ENCODE data around the gene LHFPL6.

LHFPL6 gene

DNA sequence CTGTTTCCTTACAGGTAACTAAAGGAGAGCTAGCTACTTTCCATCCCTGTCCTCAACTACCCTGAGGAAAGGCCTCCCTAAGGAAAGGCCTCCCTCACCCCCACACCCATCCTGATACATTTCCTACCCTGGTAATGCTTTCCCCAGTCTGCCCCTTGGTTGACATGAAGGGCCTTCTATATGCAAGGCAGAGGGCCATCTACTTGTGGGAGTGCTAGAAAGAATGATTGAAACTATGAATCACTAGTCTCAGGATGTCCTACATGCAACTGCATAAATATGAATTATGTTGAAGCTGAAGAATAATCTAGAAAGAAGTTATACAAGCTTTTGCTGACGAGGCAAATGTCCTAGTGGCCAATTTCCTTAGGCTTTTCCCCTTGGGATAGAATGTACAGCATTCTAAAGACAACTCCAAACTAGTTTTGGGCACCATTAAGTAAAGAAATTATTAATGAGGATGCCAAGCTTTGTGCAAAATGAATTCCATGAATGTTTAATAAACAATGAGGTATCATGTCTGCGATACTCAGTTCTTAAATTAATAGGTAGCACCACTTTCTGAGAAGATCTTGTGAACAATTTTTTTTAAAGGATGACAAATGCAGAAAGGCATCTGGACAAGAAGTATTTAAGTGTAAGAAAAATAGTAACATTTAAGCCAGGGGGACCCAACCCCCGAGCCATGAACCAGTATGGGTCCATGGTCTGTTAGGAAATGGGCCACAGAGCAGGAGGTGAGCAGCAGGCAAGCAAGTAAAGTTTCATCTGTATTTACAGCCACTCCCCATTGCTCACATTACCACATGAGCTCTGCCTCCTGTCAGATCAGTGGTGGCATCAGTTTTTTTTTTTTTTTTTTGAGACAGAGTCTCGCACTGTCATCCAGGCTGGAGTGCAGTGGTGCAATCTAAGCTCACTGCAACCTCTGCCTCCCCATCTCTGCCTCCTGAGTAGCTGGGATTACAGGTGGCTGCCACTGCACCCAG lies 223.0 kb downstream of the LHFPL6 start:
- H3K9ac ChIP-seq (ENCODE audit: low read depth, low read length, poor library complexity), result no peak overlapping the region
- H2AFZ ChIP-seq (ENCODE audit: low read length), result no peak overlapping the region
- no peak overlapping the region for H3K4me3 ChIP-seq (ENCODE audit: low read length in 2 of 2)
- H4K91ac ChIP-seq (ENCODE audit: low read depth, low read length, poor library complexity), result no peak overlapping the region
- no CpG with 5 or more reads among the region's 4 CpGs for WGBS, 2 donors (ENCODE audit: extremely low coverage in 2 of 2, insufficient read length in 2 of 2, insufficient replicate concordance in 1 of 2)
- H2BK15ac ChIP-seq (ENCODE audit: low read length), result no peak overlapping the region
- no peak overlapping the region for H2AK5ac ChIP-seq (ENCODE audit: low read depth, low read length)
- DNase-seq (ENCODE audit: low spot score), result no peak
- peaks cover 3% of the 10 kb centered on the region in 2 donors for H3K4me1 ChIP-seq (ENCODE audit: control insufficient read depth in 2 of 2, insufficient read depth in 1 of 2, low read depth in 1 of 2, low read length in 2 of 2)
- no peak overlapping the region for H3K4me2 ChIP-seq (ENCODE audit: insufficient read depth, low read length, poor library complexity, severe bottlenecking)
- peaks cover 0 to 33% of the 10 kb centered on the region in 2 donors for H3K9me3 ChIP-seq (replicated peaks in 1 of 2; ENCODE audit: control insufficient read depth in 2 of 2, insufficient read depth in 1 of 2, low read depth in 1 of 2, low read length in 2 of 2)
- H3K14ac ChIP-seq (ENCODE audit: low read length), result no peak overlapping the region
- H2BK5ac ChIP-seq (ENCODE audit: low read length), result no peak overlapping the region
- H3K18ac ChIP-seq (ENCODE audit: low read length), result no peak overlapping the region
- no peaks in the 10 kb centered on the region for H3K79me1 ChIP-seq (ENCODE audit: low read depth, low read length)
- no peak overlapping the region for H2BK12ac ChIP-seq (ENCODE audit: low read length)
- no peak overlapping the region for H4K8ac ChIP-seq (ENCODE audit: low read depth, low read length)
- H3K4ac ChIP-seq (ENCODE audit: low read length), result no peak overlapping the region
- no peak overlapping the region for H3K27ac ChIP-seq (replicated peaks; ENCODE audit: low read length)
- no peaks in the 10 kb centered on the region for H3K27me3 ChIP-seq (ENCODE audit: control insufficient read depth in 3 of 3, insufficient read depth in 3 of 3, low read depth in 1 of 3, low read length in 3 of 3)
- H3K36me3 ChIP-seq (replicated peaks in 1 of 2; ENCODE audit: control insufficient read depth in 2 of 2, insufficient read depth in 2 of 2, low read length in 2 of 2), result peaks cover 0 to 31% of the 10 kb centered on the region in 2 donors
- no peak overlapping the region for H3K23ac ChIP-seq (ENCODE audit: low read depth, low read length, poor library complexity)
- H2BK120ac ChIP-seq (ENCODE audit: low read depth, low read length), result no peak overlapping the region

DNA sequence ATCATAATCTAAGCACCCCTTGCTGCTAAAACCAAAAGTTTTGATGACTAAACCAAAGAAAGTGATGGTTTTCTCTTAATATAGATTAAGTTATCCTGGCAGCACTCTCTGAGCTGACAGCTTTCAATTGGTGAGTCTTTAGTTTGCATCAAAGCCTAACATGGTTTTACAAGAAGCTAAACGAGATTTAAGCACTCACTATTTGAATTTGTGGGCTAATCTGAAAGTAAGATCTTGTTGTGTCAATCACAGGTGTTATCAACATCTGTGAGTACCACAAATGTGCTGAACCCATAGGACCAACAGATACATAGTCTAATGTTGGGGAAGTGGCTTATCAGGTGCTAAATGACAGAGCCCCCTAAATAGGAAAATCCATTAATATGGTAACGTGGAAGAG lies 223.9 kb downstream of the LHFPL6 start:
- WGBS, 2 donors (ENCODE audit: extremely low coverage in 2 of 2, insufficient read length in 2 of 2, insufficient replicate concordance in 1 of 2), result no CpG with 5 or more reads among the region's 2 CpGs
- H2BK5ac ChIP-seq (ENCODE audit: low read length), result no peak overlapping the region
- H3K27ac ChIP-seq (replicated peaks; ENCODE audit: low read length), result no peak overlapping the region
- no peak overlapping the region for H2AK5ac ChIP-seq (ENCODE audit: low read depth, low read length)
- no peak overlapping the region for H3K4ac ChIP-seq (ENCODE audit: low read length)
- no peak overlapping the region for H4K8ac ChIP-seq (ENCODE audit: low read depth, low read length)
- H2BK12ac ChIP-seq (ENCODE audit: low read length), result no peak overlapping the region
- H2AFZ ChIP-seq (ENCODE audit: low read length), result no peak overlapping the region
- H4K91ac ChIP-seq (ENCODE audit: low read depth, low read length, poor library complexity), result no peak overlapping the region
- peaks cover 0 to 33% of the 10 kb centered on the region in 2 donors for H3K9me3 ChIP-seq (replicated peaks in 1 of 2; ENCODE audit: control insufficient read depth in 2 of 2, insufficient read depth in 1 of 2, low read depth in 1 of 2, low read length in 2 of 2)
- no peak for DNase-seq (ENCODE audit: low spot score)
- no peak overlapping the region for H2BK15ac ChIP-seq (ENCODE audit: low read length)
- H3K14ac ChIP-seq (ENCODE audit: low read length), result no peak overlapping the region
- H3K36me3 ChIP-seq (replicated peaks in 1 of 2; ENCODE audit: control insufficient read depth in 2 of 2, insufficient read depth in 2 of 2, low read length in 2 of 2), result peaks cover 0 to 31% of the 10 kb centered on the region in 2 donors
- H3K27me3 ChIP-seq (ENCODE audit: control insufficient read depth in 3 of 3, insufficient read depth in 3 of 3, low read depth in 1 of 3, low read length in 3 of 3), result no peaks in the 10 kb centered on the region
- no peak overlapping the region for H2BK120ac ChIP-seq (ENCODE audit: low read depth, low read length)
- no peak overlapping the region for H3K18ac ChIP-seq (ENCODE audit: low read length)
- H3K4me2 ChIP-seq (ENCODE audit: insufficient read depth, low read length, poor library complexity, severe bottlenecking), result no peak overlapping the region
- H3K23ac ChIP-seq (ENCODE audit: low read depth, low read length, poor library complexity), result no peak overlapping the region
- no peaks in the 10 kb centered on the region for H3K79me1 ChIP-seq (ENCODE audit: low read depth, low read length)
- no peak overlapping the region for H3K9ac ChIP-seq (ENCODE audit: low read depth, low read length, poor library complexity)
- H3K4me3 ChIP-seq (ENCODE audit: low read length in 2 of 2), result no peak overlapping the region
- H3K4me1 ChIP-seq (ENCODE audit: control insufficient read depth in 2 of 2, insufficient read depth in 1 of 2, low read depth in 1 of 2, low read length in 2 of 2), result no peaks in the 10 kb centered on the region

DNA sequence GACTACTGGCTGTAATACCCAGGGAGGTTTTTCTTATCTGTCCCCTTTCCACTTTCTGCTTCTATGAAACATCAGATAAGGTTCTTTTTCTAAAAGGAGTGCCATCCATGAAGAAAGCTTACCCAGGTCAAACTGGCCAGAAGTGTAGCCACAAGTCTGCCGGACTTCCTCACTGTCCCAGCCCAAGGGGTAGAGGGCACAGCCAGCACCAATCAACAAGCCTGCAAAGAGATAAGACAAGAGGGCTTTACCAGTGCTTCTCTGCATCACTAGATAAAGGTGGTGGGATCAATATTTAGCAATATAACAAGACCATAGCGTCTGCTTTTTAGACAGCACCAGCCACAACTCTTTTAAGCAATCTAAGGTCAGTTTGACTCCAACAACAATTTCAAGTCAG lies 224.7 kb downstream of the LHFPL6 start:
- H3K9ac ChIP-seq (ENCODE audit: low read depth, low read length, poor library complexity), result no peak overlapping the region
- H2BK15ac ChIP-seq (ENCODE audit: low read length), result no peak overlapping the region
- H3K4me2 ChIP-seq (ENCODE audit: insufficient read depth, low read length, poor library complexity, severe bottlenecking), result no peak overlapping the region
- H2BK12ac ChIP-seq (ENCODE audit: low read length), result no peak overlapping the region
- no peak overlapping the region for H2AK5ac ChIP-seq (ENCODE audit: low read depth, low read length)
- H3K14ac ChIP-seq (ENCODE audit: low read length), result no peak overlapping the region
- no peaks in the 10 kb centered on the region for H3K4me1 ChIP-seq (ENCODE audit: control insufficient read depth in 2 of 2, insufficient read depth in 1 of 2, low read depth in 1 of 2, low read length in 2 of 2)
- H4K8ac ChIP-seq (ENCODE audit: low read depth, low read length), result no peak overlapping the region
- no peaks in the 10 kb centered on the region for H3K27me3 ChIP-seq (ENCODE audit: control insufficient read depth in 3 of 3, insufficient read depth in 3 of 3, low read depth in 1 of 3, low read length in 3 of 3)
- no peak overlapping the region for H3K27ac ChIP-seq (replicated peaks; ENCODE audit: low read length)
- H3K9me3 ChIP-seq (replicated peaks in 1 of 2; ENCODE audit: control insufficient read depth in 2 of 2, insufficient read depth in 1 of 2, low read depth in 1 of 2, low read length in 2 of 2), result peaks cover 0 to 30% of the 10 kb centered on the region in 2 donors
- DNase-seq (ENCODE audit: low spot score), result no peak
- no peak overlapping the region for H3K23ac ChIP-seq (ENCODE audit: low read depth, low read length, poor library complexity)
- no peaks in the 10 kb centered on the region for H3K79me1 ChIP-seq (ENCODE audit: low read depth, low read length)
- H4K91ac ChIP-seq (ENCODE audit: low read depth, low read length, poor library complexity), result no peak overlapping the region
- H3K36me3 ChIP-seq (replicated peaks in 1 of 2; ENCODE audit: control insufficient read depth in 2 of 2, insufficient read depth in 2 of 2, low read length in 2 of 2), result peaks cover 0 to 31% of the 10 kb centered on the region in 2 donors
- H2BK120ac ChIP-seq (ENCODE audit: low read depth, low read length), result no peak overlapping the region
- H3K18ac ChIP-seq (ENCODE audit: low read length), result no peak overlapping the region
- no CpG with 5 or more reads among the region's 2 CpGs for WGBS, 2 donors (ENCODE audit: extremely low coverage in 2 of 2, insufficient read length in 2 of 2, insufficient replicate concordance in 1 of 2)
- no peak overlapping the region for H3K4me3 ChIP-seq (ENCODE audit: low read length in 2 of 2)
- no peak overlapping the region for H2BK5ac ChIP-seq (ENCODE audit: low read length)
- no peak overlapping the region for H3K4ac ChIP-seq (ENCODE audit: low read length)
- no peak overlapping the region for H2AFZ ChIP-seq (ENCODE audit: low read length)

DNA sequence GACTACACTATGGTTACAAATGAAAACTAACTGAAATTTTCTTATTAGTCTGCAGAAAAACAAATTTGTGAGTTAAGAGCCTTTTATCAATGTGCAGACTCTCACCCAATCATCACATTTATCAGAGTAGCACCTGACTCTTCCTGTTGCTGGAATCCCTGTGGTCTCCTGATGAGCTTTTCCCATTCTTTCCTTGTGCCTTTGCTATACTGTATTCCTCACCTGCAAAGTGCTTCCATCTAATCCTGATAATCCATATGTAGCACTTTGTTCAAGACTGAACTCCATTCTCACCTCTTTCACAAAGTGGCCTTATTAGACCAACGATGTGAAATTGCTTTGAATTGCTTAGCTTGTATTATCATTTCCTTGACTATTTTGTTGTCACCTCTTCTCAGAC lies 225.3 kb downstream of the LHFPL6 start:
- no peak overlapping the region for H2BK15ac ChIP-seq (ENCODE audit: low read length)
- H3K4me1 ChIP-seq (ENCODE audit: control insufficient read depth in 2 of 2, insufficient read depth in 1 of 2, low read depth in 1 of 2, low read length in 2 of 2), result no peaks in the 10 kb centered on the region
- peaks cover 0 to 29% of the 10 kb centered on the region in 2 donors for H3K9me3 ChIP-seq (replicated peaks in 1 of 2; ENCODE audit: control insufficient read depth in 2 of 2, insufficient read depth in 1 of 2, low read depth in 1 of 2, low read length in 2 of 2)
- H3K27ac ChIP-seq (replicated peaks; ENCODE audit: low read length), result no peak overlapping the region
- no peak overlapping the region for H3K4me2 ChIP-seq (ENCODE audit: insufficient read depth, low read length, poor library complexity, severe bottlenecking)
- no peak overlapping the region for H2AK5ac ChIP-seq (ENCODE audit: low read depth, low read length)
- no peak overlapping the region for H2AFZ ChIP-seq (ENCODE audit: low read length)
- H3K4me3 ChIP-seq (ENCODE audit: low read length in 2 of 2), result no peak overlapping the region
- H2BK12ac ChIP-seq (ENCODE audit: low read length), result no peak overlapping the region
- H2BK120ac ChIP-seq (ENCODE audit: low read depth, low read length), result no peak overlapping the region
- WGBS, 2 donors (ENCODE audit: extremely low coverage in 2 of 2, insufficient read length in 2 of 2, insufficient replicate concordance in 1 of 2), result no CpG with 5 or more reads among the region's 1 CpG
- DNase-seq (ENCODE audit: low spot score), result no peak
- peaks cover 0 to 31% of the 10 kb centered on the region in 2 donors for H3K36me3 ChIP-seq (replicated peaks in 1 of 2; ENCODE audit: control insufficient read depth in 2 of 2, insufficient read depth in 2 of 2, low read length in 2 of 2)
- no peaks in the 10 kb centered on the region for H3K79me1 ChIP-seq (ENCODE audit: low read depth, low read length)
- no peak overlapping the region for H3K9ac ChIP-seq (ENCODE audit: low read depth, low read length, poor library complexity)
- H3K18ac ChIP-seq (ENCODE audit: low read length), result no peak overlapping the region
- no peak overlapping the region for H2BK5ac ChIP-seq (ENCODE audit: low read length)
- H3K27me3 ChIP-seq (ENCODE audit: control insufficient read depth in 3 of 3, insufficient read depth in 3 of 3, low read depth in 1 of 3, low read length in 3 of 3), result no peaks in the 10 kb centered on the region
- no peak overlapping the region for H3K4ac ChIP-seq (ENCODE audit: low read length)
- no peak overlapping the region for H3K14ac ChIP-seq (ENCODE audit: low read length)
- no peak overlapping the region for H4K8ac ChIP-seq (ENCODE audit: low read depth, low read length)
- H4K91ac ChIP-seq (ENCODE audit: low read depth, low read length, poor library complexity), result no peak overlapping the region
- H3K23ac ChIP-seq (ENCODE audit: low read depth, low read length, poor library complexity), result no peak overlapping the region

All from neuronal stem cell (in vitro differentiated cells).